IMR-90 (cell line): ENCODE data around the gene TSPAN33.
A peak's percentile ranks its signal among the peaks of the same experiment; 100 is the strongest.

Source experiments
- CTCF ChIP-seq: conservative IDR thresholded peaks from 2 replicates; pipeline ENCODE4 v1.5.1; 2012; ENCODE audit warnings: mild to moderate bottlenecking, low read depth, low read length, improper control_type of control experiment
- FOS ChIP-seq: fragments of 150-350 bp; IDR thresholded peaks from 2 replicates; pipeline ENCODE4 v1.6.1; 2016; ENCODE audit warnings: low read depth, low read length
- MAFK ChIP-seq: IDR thresholded peaks from 2 replicates; pipeline ENCODE4 v1.6.1; 2012; ENCODE audit warnings: low read depth, low read length, improper control_type of control experiment
- MAZ ChIP-seq: IDR thresholded peaks from 2 replicates; pipeline ENCODE4 v1.6.1; 2012; ENCODE audit warnings: low read depth, mild to moderate bottlenecking, low read length, improper control_type of control experiment, moderate library complexity, borderline replicate concordance
- POLR2A ChIP-seq: IDR thresholded peaks from 2 replicates; pipeline ENCODE4 v1.6.1; 2012; ENCODE audit warnings: mild to moderate bottlenecking, low read depth, low read length

- TF ChIP-seq CTCF = no peak
- 0 out of 2 replicates have a peak, but pooled peaks have one; percentile 19 for TF ChIP-seq POLR2A
- peak; percentile 90; the same call in 1 of the 2 replicates for TF ChIP-seq MAZ
- TF ChIP-seq MAFK = no peak
- TF ChIP-seq FOS = no peak
These were observed 43.9 kb downstream of the TSPAN33 start, which contains the start of gene SMO for GRCh38 chr7:129188372-129188891.
